HG02763 (cell line): ENCODE results near the gene MEF2B.
A peak's percentile ranks its signal among the peaks of the same experiment; 100 is the strongest.
"Not testable (repeated sequence)": the region's sequence is repeated elsewhere in the genome, so short reads cannot be mapped to it uniquely, and the experiment has no call there.

Source experiments
- ATAC-seq: cut with Tn5 transposase; IDR thresholded peaks from one replicate; pipeline ENCODE4 v1.9.1; 2021; ENCODE audit warnings: mild to moderate bottlenecking, moderate library complexity; ENCODE audit not compliant: unreplicated experiment

MEF2B gene

GRCh38 chr19:19193926-19194325 is 23.9 kb upstream of the MEF2B start:
- ATAC-seq, result no peak

DNA sequence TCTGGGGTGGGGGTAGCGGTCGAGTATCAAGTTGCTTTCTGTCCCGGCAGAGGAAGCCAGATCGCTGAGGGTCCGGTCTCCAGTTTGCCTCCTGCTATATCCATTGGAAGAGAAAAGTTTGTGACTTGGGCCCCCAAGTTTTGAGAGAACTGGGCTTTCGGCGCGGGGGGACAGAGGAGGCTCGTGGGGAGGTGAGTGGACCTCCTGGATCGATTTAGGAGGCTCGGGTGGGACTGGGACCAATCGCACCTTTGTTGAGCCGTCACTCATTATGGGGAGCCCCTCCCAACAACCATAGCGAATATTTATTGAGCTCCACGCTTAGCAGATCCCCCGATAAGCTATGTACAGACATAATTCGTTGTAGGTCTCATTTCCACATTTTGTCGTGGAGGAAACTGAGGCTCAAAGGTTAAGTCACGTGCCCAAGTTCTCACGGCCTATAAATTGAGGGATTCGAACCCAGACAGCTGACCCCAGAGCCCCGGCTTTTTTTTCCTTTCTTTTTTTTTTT is 22.9 kb upstream of the MEF2B start:
- ATAC-seq, result no peak

DNA sequence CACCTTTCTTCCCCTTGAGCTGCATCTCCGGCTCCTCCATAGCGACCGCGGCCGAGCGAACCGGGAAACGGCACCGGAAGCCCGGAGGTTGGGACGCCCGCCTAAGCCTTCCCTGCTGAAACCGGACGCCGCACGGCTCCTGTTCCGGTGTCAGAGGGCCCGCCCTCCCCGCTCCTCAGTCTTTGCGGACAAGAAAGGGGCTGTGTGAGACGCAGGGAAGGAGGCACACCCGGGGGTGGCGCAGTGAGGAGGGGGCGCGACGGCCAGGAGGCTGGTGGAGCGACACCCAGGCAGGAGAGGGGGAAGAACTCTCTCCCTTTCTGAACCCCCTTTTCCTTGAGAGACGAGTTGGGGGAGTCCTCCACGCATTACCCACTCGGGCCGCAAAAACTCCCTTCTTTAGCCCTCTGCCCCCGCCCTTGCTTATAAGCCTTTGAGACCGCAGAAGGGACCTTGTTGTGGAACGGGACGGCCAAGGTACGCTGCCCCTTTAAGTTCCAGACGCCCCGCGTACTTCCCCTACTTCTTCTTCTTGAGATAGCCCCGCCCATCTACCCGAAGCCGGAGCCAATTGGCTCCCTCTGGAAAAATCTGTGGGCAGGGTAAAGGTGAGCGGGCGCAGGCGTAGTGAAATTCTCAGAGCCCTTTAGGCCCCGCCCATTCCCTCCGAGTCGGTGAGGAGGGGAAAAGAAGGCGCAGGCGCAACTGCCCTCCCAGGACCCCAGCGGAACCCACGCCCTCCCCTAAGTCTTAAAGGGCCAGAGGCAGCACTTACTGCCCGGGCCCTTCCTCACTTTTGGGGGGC is 22.2 kb upstream of the MEF2B start, which contains the start of the genes BORCS8 and RFXANK:
TSS of gene BORCS8 (minus strand) at position 75 of the 805 bp plus-strand sequence. CDS start at position 40, 35 bp downstream.
TSS of gene RFXANK (plus strand) at position 181 of the 805 bp plus-strand sequence. CDS start 1,689 bp downstream, outside the sequence.
- ATAC-seq, result peak; percentile 84

- ATAC-seq, result no peak
These were observed 21.7 kb upstream of the MEF2B start for GRCh38 chr19:19191768-19192077.

GRCh38 chr19:19186742-19187141 is 16.7 kb upstream of the MEF2B start:
- ATAC-seq, result no peak

DNA sequence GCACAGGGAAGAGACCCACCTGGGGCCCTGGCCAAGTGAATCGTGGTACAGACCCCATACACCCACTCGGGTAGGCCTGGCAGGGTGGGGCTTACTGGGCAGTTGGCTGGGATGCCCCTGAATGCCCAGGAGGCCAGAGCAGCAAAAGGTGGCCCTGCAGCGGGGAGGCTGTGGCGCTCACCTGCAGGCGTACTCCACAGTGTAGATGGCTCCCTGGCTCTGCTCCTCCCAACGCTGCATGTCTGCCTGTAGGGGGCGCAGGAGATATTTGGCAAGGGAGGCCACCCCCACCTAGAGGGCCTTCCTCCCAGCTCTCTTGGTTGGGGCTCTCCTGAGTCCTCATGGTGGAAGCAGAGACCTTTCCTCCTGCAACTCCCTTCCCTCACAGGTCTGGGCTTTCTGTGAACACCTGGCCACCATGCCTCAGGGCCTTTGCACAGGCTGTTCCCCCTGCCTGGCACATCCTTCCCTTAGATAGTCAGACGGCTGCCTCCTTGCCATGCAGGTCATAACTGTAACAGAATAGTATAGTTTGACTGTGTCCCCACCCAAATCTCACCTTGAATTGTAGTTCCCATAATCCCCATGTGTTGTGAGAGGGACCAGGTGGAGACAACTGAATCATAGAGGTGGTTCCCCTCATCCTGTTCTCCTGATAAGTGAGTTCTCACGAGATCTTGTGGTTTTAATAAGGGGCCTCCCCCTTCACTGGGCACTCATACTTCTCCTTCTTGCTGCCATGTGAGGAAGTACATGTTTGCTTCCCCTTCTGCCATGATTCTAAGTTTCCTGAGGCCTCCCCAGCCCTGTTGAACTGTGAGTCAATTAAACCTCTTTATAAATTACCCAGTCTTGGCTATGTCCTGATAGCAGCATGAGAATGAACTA is 16.0 kb upstream of the MEF2B start:
- no peak for ATAC-seq

DNA sequence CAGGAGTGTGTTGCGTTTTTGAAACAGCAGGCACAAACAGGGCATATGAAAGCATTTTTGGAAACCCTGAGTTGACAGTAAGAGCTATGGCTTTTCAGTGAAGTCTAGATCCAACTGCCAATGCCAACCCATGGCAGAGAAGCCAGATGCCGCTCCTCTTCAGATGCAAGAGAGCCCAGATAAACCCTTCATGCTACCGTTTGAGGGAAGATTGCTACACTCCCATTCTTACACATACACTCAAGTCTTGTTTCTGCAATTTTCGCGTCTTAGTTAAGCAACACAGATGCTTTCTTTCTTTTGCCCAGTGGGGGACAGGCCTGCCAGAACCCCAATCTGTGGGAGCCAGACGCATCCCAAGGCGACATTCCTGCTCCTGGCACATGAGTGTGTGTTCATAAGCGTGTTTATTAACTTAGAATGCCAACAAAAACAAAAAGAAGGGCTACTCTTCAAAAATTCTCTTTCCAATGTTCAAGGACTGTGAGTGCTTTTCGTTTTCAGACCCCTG is 11.5 kb upstream of the MEF2B start:
- ATAC-seq, result no peak

- ATAC-seq, result no peak
These were observed 9.7 kb upstream of the MEF2B start for GRCh38 chr19:19179548-19180441.

DNA sequence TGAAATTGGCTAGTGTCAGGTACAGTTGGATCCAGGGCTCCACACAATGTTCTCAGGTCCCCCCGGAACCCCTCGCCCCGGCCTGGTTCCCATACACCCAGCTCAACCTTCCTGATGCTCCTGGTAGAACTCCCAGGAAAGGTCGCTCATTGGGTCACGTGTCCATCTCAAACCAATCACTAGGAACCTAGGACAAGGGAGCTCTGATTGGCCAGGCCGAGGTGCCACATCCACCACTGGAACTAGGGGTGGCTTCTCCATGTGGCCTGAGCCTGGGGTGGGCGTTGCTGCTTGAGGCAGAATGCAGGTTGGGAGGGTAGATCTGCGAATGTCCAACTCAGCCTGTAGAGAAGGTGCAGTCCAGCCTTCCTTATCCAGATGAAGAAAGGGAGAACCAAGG is 6.9 kb upstream of the MEF2B start:
- no peak for ATAC-seq

DNA sequence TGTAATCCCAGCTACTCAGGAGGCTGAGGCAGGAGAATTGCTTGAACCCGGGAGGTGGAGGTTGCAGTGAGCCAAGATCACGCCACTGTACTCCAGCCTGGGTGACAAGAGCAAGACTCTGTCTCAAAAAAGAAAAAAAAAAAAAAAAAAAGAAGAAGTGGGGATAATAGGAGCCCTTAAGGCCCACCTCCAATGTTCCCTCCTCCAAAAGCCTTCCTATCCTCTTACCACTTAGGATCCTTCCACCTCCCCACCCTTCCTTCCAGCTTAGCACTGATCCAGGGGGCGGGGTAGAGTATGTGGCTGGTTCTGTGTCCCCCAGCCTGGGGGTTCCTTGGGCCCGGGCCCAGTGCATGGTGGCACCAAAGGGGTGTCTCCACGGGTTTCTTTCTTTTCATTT is 3.2 kb upstream of the MEF2B start:
- not testable (repeated sequence) for ATAC-seq

DNA sequence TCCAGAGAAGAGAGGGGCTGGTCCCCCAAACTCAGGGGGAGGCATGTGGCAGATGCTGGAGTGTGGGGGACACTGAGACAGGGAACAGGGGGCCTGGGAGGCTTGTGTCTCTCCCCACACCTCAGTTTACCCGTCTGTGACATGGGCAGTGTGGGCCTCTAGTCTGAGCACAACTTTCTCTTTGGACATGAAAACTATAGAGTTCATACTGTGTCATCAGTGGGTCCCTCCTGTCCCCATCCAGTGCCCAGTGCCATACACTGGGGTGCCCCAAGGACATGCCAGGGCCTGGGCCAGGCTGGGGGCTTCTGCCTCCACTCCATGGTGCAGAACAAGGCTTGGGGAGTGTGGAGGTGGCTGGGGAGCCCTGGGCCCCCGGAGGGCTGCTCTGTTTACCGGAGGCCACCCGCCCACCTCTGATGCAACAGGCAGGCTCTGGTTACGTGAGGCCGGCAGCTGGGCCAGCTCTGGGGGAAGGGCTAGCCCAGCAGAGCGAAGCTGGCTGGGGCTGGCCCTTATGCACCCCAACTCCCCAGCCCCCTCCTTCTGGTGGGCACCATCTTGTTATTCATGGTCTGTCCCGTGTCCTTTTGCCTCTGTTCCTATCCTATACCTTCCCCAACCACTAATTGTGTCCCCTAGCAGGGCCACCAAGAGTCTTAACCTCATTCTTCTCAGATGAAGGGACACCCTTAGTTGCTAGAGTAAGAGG is 1.9 kb upstream of the MEF2B start:
- no peak for ATAC-seq

DNA sequence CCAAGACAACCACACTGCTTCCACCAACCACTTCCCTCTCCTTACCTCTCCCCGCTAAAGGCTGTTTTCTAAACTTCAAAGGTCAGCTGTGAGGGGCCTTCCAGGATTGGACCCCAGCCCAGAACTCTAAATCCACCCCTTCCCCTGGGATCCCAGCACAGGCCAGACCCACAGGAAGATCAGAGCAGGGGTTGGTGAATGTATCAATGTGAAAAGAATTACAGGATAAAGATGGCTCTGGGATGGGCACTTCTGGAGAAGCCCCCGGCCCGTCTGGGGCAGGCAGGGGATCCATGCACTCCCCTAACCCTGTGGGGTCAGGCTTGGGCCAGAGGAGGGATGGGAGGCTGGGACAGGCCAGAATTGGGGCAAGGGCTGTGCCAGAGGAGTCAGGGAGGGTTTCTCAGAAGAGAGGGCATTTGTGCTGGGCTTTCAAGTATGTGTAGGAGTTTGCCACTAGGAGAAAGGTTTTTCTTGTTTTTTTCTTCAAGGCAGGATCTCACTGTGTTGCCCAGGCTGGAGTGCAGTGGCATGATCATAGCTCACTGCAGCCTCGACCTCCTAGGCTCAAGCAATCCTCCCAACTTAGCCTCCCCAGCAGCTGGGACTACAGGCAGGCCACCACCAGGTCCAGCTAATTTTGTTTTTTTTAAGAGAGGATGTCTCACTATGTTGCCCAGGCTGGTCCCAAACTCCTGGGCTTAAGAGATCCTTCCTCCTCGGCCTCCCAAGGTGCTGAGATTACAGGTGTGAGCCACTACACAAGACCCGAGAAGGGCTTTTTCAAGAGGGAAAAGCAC is 1.0 kb upstream of the MEF2B start:
- ATAC-seq, result no peak

DNA sequence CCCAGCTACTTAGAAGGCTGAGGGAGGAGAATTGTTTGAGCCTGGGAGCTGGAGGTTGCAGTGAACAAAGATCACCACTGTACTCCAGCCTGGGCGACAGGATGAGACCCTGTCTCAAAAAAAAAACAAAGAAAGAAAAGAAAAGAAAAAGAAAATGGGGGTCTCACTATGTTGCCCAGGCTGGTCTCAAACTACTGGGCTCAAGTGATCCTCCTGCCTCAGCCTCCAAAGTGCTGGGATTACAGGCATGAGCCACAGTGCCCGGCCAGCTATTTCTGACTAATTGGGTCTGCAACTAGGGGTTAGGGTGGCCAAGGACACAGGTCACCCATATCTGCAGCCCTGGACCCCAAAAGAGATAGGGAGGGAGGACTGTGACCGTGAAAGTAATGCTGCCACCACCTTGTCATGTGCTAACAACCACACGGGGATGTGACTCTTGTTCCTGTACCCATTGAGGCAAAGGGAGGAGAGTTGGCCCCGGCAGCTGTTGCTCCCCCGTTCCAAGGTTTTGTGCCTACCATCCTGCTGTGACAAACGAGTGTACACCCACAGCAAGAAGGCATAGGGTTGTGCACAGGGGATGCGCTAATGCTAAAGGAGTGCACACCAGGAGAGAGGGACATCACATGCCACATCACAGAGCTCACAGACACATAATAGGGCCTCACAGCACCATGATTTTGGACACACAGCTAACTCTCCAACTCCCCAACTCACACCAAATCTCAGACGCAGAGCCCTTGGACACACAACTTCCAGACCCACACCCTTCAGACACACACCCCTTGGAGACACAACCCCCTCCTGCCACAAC is 619 bp downstream of the MEF2B start:
- ATAC-seq, result no peak

DNA sequence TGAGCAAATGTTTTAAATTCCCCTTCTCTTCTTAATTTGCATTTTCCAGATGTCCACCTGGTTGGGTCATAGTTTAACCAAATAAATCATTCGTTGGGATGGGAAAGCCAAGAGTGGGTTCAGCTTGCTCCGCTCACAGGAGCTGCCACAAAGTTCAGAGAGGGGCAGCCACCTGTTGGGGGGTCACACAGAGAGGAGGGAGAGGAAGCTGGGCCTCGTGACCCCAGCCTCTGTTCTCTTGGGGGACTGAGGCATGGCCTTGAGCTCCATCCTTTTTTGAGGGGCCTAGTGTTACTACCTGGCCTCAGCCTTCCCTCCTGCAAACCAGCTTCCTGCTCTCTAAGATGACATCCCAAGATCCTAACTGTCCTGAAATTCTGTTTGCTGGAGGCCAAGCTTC is 2.5 kb downstream of the MEF2B start:
- no peak for ATAC-seq

- no peak for ATAC-seq
These were observed 4.7 kb downstream of the MEF2B start for GRCh38 chr19:19165396-19165795.

- no peak for ATAC-seq
These were observed 7.6 kb downstream of the MEF2B start for GRCh38 chr19:19162495-19162894.

DNA sequence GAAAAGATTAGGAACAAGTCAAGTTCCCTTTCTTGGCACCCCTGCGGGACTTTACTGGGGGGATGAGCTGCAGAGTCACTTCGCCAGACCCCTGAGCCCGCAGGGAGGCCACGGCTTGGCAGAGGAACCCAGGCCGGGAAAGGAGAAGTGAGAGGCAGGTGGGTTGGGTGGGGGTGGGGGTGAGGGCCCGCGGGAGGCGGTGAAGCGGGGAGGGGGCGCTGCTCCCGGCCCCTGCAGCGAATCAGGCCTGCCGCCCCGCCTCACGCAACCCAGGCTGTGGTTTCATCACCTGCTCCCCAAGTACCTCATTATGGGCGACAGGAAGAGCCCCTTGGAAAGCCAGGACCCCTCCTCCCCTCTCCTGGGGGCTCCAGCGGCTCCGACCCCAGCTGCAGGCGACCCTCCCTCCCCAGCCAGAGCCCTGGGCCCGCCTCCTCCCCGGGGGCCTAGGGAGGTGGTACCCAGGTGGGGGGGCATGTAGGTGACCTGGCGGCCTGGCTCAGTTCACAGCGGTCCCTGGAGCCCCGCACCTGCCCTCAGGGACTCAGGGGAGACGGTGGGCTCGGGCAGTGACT is 9.5 kb downstream of the MEF2B start:
- no peak for ATAC-seq

DNA sequence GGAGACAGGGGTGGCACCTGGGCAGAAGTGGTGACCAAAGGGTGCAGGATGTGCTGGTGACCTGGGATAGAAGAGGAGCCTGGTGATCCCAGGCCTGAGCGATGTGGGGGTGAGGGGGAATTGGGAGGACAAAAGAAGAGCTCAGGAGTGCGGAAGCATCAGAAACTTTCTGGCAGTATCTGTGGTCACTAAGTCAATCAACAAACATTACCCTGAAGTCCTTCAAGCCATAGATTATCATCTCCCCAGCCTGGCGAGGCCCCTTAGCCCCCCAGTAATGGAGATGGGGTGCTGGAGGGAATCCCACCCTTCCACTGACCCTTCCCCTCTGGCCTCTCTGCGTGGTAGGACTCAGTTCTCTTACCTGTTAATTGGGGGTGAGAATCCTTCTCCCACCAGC is 10.5 kb downstream of the MEF2B start:
- no peak for ATAC-seq
